Endothelial cell of umbilical vein (primary cell): ENCODE results near the gene GABBR2. TPM values are rescaled to one million over a fixed set of nuclear protein-coding genes. Genes with fewer than 3 reads are reported as not detected.

Experiments
- BruUV-seq: library from RNA; stranded (reverse); fragments of 400-500 nt; replicated peaks from 2 replicates; lab custom pipeline; 2021; lab: Mats Ljungman, UMichigan
- CTCF ChIA-PET: fragments of 300-600, 350-600 bp; sonication (Branson Sonifier 250); formaldehyde crosslinking; loops from one replicate; lab custom pipeline; 2021; ENCODE audit warnings: antibody characterized with exemption, inconsistent platforms; lab: Charles Lee
- POLR2A ChIA-PET: fragments of 300-600, 350-600 bp; sonication (Branson Sonifier 250); formaldehyde crosslinking; loops from one replicate; lab custom pipeline; 2021; ENCODE audit warnings: antibody characterized with exemption, inconsistent platforms; lab: Charles Lee
- DNase-seq: peaks from one replicate; pipeline ENCODE4 v3.0.0-alpha.2; 2011; ENCODE audit warnings: low read depth, low spot score
- FAIRE-seq: peaks from 2 replicates; lab custom pipeline; 2011; peaks lifted over from hg19 to GRCh38; lab: Jason Lieb, UNC
- H2AFZ ChIP-seq: 2 replicates; pipeline ENCODE4 v1.6.0; 2012; ENCODE audit warnings: low read depth, low read length, control low read depth, inconsistent platforms
- H3K27ac ChIP-seq: 2 replicates; pipeline ENCODE4 v1.5.1; 2011; ENCODE audit warnings: low read depth, mild to moderate bottlenecking, control low read depth, low read length, moderate library complexity; ENCODE audit not compliant: insufficient read depth
- H3K27me3 ChIP-seq, 2 experiments: 2 replicates each; pipeline versions ENCODE4 v1.6.0 to v1.6.1; 2011; ENCODE audit warnings: low read length in 2 of 2, mixed read lengths in 1 of 2; ENCODE audit not compliant: control insufficient read depth in 2 of 2, insufficient read depth in 2 of 2
- H3K36me3 ChIP-seq, 2 experiments: 2 replicates in 1 of 2; 3 replicates in 1 of 2; pipeline ENCODE4 v1.5.1; 2011; ENCODE audit warnings: low read length in 2 of 2, mild to moderate bottlenecking in 1 of 2, moderate library complexity in 1 of 2; ENCODE audit not compliant: control insufficient read depth in 2 of 2, insufficient read depth in 2 of 2; ENCODE audit errors: extremely low read depth in 1 of 2
- H3K4me1 ChIP-seq: 3 replicates; pipeline ENCODE4 v1.5.1; 2011; ENCODE audit warnings: mild to moderate bottlenecking, low read length; ENCODE audit not compliant: control insufficient read depth, insufficient read depth; ENCODE audit errors: extremely low read depth
- H3K4me2 ChIP-seq: 2 replicates; pipeline ENCODE4 v1.6.1; 2011; ENCODE audit warnings: low read length, control low read depth, mixed read lengths; ENCODE audit not compliant: insufficient read depth
- H3K4me3 ChIP-seq, 3 experiments: fragments of 200-600 bp in 1 of 3; sonication (generic), shearing (Covaris generic) in 1 of 3; replicated peaks in 1 of 3; 2 replicates each; pipeline ENCODE4 v1.5.1; 2011 to 2016; ENCODE audit warnings: control low read depth in 3 of 3, low read length in 3 of 3, mild to moderate bottlenecking in 2 of 3, inconsistent platforms in 1 of 3, low read depth in 1 of 3, moderate library complexity in 1 of 3; ENCODE audit not compliant: insufficient read depth in 1 of 3
- H3K79me2 ChIP-seq: 2 replicates; pipeline ENCODE4 v1.6.0; 2012; ENCODE audit warnings: low read length, inconsistent platforms; ENCODE audit not compliant: control insufficient read depth, insufficient read depth
- H3K9ac ChIP-seq: replicated peaks from 2 replicates; pipeline ENCODE3; 2011; ENCODE audit warnings: low read length, control low read depth; ENCODE audit not compliant: insufficient read depth; ENCODE audit errors: extremely low read depth
- H3K9me1 ChIP-seq: replicated peaks from 3 replicates; pipeline ENCODE4 v1.6.0; 2011; ENCODE audit warnings: mild to moderate bottlenecking, low read length; ENCODE audit not compliant: control insufficient read depth, insufficient read depth; ENCODE audit errors: extremely low read depth
- H3K9me3 ChIP-seq: replicated peaks from 2 replicates; pipeline ENCODE4 v1.5.1; 2012; ENCODE audit warnings: low read length, inconsistent platforms; ENCODE audit not compliant: control insufficient read depth, insufficient read depth
- H4K20me1 ChIP-seq: replicated peaks from 2 replicates; pipeline ENCODE3; 2011; ENCODE audit warnings: mild to moderate bottlenecking, low read length; ENCODE audit not compliant: control insufficient read depth, insufficient read depth; ENCODE audit errors: extremely low read depth
- EZH2 ChIP-seq: IDR thresholded peaks from 2 replicates; pipeline ENCODE4 v1.6.1; 2012; ENCODE audit warnings: borderline replicate concordance, low read depth, mild to moderate bottlenecking, moderate library complexity, low read length, inconsistent platforms; ENCODE audit not compliant: severe bottlenecking
- FOS ChIP-seq: IDR thresholded peaks from 2 replicates; pipeline ENCODE4 v1.6.1; 2011; ENCODE audit warnings: mild to moderate bottlenecking, low read length, moderate library complexity, borderline replicate concordance; ENCODE audit not compliant: insufficient read depth
- MYC ChIP-seq: IDR thresholded peaks from one replicate; pipeline ENCODE4 v1.6.1; 2011; ENCODE audit warnings: mild to moderate bottlenecking, low read depth, low read length
- dilution Hi-C: fragments of 300-500 bp; cut with MboI; formaldehyde crosslinking; loops from one replicate; pipeline ENCODE4 v1.15.0; 2019; ENCODE audit warnings: low sequenced_read_pairs; ENCODE audit not compliant: extremely low pct_ligation_motif_present
- intact Hi-C: fragments of 100-400 bp; cut with micrococcal nuclease; formaldehyde crosslinking; loops from one replicate; pipeline ENCODE4 v1.10.0; 2022
- polyA plus RNA-seq, 4 experiments: library from polyadenylated mRNA; depleted of rRNA in 3 of 4; stranded (reverse) in 3 of 4; unstranded in 1 of 4; fragments of >200 nt; gene quantifications; 2 replicates each; pipeline versions ENCODE4 v1.2.1 to v1.2.3, GENCODE V29; 2011 to 2012; ENCODE audit warnings: missing spikeins in 1 of 4
- total RNA-seq: library from RNA; stranded (reverse); gene quantifications from 2 replicates; pipeline ENCODE4 v1.2.3, GENCODE V29; 2021

GABBR2 gene
- total and polyA plus RNA-seq, 2 donors (not counting 3 experiments of a cell fraction or from before 2014, with no cell fraction given) = 1.1 to 9.2 TPM

DNA sequence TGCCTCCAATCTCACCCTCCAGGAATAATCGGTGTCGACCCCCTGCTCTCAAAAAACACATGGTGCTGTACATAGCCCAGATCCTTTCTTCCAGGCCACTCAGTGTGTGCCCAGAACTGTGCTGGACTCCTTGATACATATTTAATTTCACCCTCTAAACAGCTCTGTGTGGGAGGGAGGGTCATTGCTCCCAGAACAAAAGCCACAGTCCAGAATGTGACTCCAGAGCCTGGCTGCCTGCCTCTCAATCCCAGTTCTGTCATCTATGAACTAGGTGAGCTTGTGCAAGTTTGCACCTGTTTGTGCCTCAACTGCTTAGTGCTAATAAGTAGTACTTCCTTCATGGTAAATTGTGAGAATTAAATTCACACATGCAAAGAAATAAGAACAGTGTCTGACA lies 93.1 kb downstream of the GABBR2 start:
- ChIA-PET CTCF (interaction anchor here (0.7 to 1.1 kb wide), 2 partner anchors 13 to 79 kb away, joined by 3 read pairs; no protein-coding TSS in a partner anchor), POLR2A (no interaction called here)
- Histone ChIP-seq H3K9me3 (no peaks in the 10 kb centered on the region), H3K9me1 (no peaks in the 10 kb centered on the region), H3K4me2 (no peak overlapping the region), H3K4me3 (no peak overlapping the region), H4K20me1 (no peaks in the 10 kb centered on the region), H3K79me2 (no peaks in the 10 kb centered on the region), H3K27me3 (no peaks in the 10 kb centered on the region), H2AFZ (no peak overlapping the region), H3K36me3 (no peaks in the 10 kb centered on the region), H3K27ac (no peak overlapping the region), H3K4me1 (peaks cover 4% of the 10 kb centered on the region), H3K9ac (no peak overlapping the region)
- dilution Hi-C loops (no loop called here), intact Hi-C loops (no loop called here)
- no TSS peak for BruUV-seq
- TF ChIP-seq EZH2 (no peak), FOS (no peak), MYC (no peak)
- DNase-seq (no peak), FAIRE-seq (no peak)

GRCh38 chr9:98614941-98615340 lies 93.8 kb downstream of the GABBR2 start:
- H3K4me2 ChIP-seq = no peak overlapping the region
- FAIRE-seq = no peak
- H3K27me3 ChIP-seq = no peaks in the 10 kb centered on the region
- H3K4me3 ChIP-seq = no peak overlapping the region
- intact Hi-C loops = loop anchor here (5.0 kb wide), 1 partner anchor 92 kb away; the partner anchor contains the start of gene GABBR2
- no TSS peak for BruUV-seq
- CTCF ChIA-PET = interaction anchor here (1.0 to 1.1 kb wide), 3 partner anchors 17 to 299 kb away, joined by 3 read pairs; no protein-coding TSS in a partner anchor
- no peaks in the 10 kb centered on the region for H3K9me1 ChIP-seq
- no peaks in the 10 kb centered on the region for H3K9me3 ChIP-seq
- dilution Hi-C loops = no loop called here
- H4K20me1 ChIP-seq = no peaks in the 10 kb centered on the region
- no peak overlapping the region for H2AFZ ChIP-seq
- no peak for DNase-seq
- H3K79me2 ChIP-seq = peaks cover under 1% of the 10 kb centered on the region
- H3K4me1 ChIP-seq = peaks cover 11% of the 10 kb centered on the region
- no peaks in the 10 kb centered on the region for H3K36me3 ChIP-seq
- TF ChIP-seq FOS = peak; percentile 13
- no peak for TF ChIP-seq MYC
- POLR2A ChIA-PET = no interaction called here
- H3K27ac ChIP-seq = no peak overlapping the region
- H3K9ac ChIP-seq = no peak overlapping the region
